Right atrium auricular region (tissue), 2 donors: ENCODE results near the gene CRHR1. TPM values are rescaled to one million over a fixed set of nuclear protein-coding genes. Genes with fewer than 3 reads are reported as not detected.

Source experiments
- DNase-seq: peaks from one replicate; pipeline ENCODE4 v3.0.0-alpha.2; 2019; ENCODE audit warnings: low spot score
- H3K27ac ChIP-seq, 2 donors: fragments of 200-600 bp; sonication (generic); 1 replicate in 1 of 2; 2 replicates in 1 of 2; pipeline ENCODE4 v1.5.1; 2016 to 2019
- H3K27me3 ChIP-seq, 2 donors: fragments of 200-600 bp; sonication (generic); one replicate each; pipeline versions ENCODE4 v1.5.1 to v1.6.0; 2017 to 2019
- H3K36me3 ChIP-seq: fragments of 200-600 bp; sonication (generic); one replicate; pipeline ENCODE4 v1.5.1; 2016
- H3K4me1 ChIP-seq, 2 donors: fragments of 200-600 bp; sonication (generic); one replicate each; pipeline versions ENCODE4 v1.5.1 to v1.6.0; 2017 to 2019
- H3K4me3 ChIP-seq, 2 donors: fragments of 200-600 bp; sonication (generic); 1 replicate in 1 of 2; 2 replicates in 1 of 2; pipeline ENCODE4 v1.5.1; 2017 to 2019; ENCODE audit warnings: mild to moderate bottlenecking in 1 of 2, moderate library complexity in 1 of 2
- H3K9me3 ChIP-seq, 2 donors: fragments of 200-600 bp; sonication (generic); one replicate each; pipeline ENCODE4 v1.5.1; 2019
- CTCF ChIP-seq, 2 donors: fragments of 200-600 bp; sonication (generic); IDR thresholded peaks; one replicate each; pipeline ENCODE4 v1.5.1; 2019; ENCODE audit warnings: antibody characterized with exemption in 2 of 2
- total RNA-seq, 2 donors: library from RNA; depleted of rRNA; stranded (reverse); fragments of >200 nt; gene quantifications; one replicate each; pipeline ENCODE4 v1.1.0, GENCODE V29; 2016

Gene CRHR1
- total RNA-seq, 2 donors from 2014 or later = not detected

- no peak overlapping the region for H3K27ac ChIP-seq
- H3K27me3 ChIP-seq = peaks cover 0 to 3% of the 10 kb centered on the region in 2 donors
- no peak for TF ChIP-seq CTCF (IDR thresholded peaks at IDR 0.05)
- no peaks in the 10 kb centered on the region for H3K36me3 ChIP-seq
- DNase-seq = no peak
- no peaks in the 10 kb centered on the region for H3K9me3 ChIP-seq
- no peaks in the 10 kb centered on the region for H3K4me1 ChIP-seq
- no peak overlapping the region for H3K4me3 ChIP-seq
These were observed 12.7 kb upstream of the CRHR1 start for GRCh38 chr17:45771271-45771959.

DNA sequence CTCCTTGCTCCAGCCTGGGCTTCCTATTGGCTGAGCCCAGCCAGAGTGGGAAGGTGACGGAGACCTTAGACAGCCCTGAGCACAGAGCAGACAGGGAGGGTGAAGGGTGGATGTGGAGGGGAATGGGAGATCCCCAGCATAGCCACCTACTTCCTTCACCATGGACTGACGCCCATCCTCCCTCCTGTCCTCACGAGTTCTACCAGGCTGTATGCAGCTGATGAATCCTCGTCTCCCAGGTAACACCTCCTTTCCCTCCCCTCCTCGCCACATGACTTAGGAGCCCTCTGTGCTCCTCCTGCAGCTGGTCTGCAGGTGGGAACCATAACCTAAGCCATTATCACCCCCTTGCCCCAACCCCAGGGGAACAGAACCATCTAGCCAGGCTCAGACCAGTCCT is 9.0 kb upstream of the CRHR1 start:
- H3K27me3 ChIP-seq = peaks cover 0 to 3% of the 10 kb centered on the region in 2 donors
- no peaks in the 10 kb centered on the region for H3K9me3 ChIP-seq
- no peak for TF ChIP-seq CTCF (IDR thresholded peaks at IDR 0.05)
- H3K27ac ChIP-seq = no peak overlapping the region
- H3K4me3 ChIP-seq = no peak overlapping the region
- no peaks in the 10 kb centered on the region for H3K4me1 ChIP-seq
- DNase-seq = no peak
- no peaks in the 10 kb centered on the region for H3K36me3 ChIP-seq

DNA sequence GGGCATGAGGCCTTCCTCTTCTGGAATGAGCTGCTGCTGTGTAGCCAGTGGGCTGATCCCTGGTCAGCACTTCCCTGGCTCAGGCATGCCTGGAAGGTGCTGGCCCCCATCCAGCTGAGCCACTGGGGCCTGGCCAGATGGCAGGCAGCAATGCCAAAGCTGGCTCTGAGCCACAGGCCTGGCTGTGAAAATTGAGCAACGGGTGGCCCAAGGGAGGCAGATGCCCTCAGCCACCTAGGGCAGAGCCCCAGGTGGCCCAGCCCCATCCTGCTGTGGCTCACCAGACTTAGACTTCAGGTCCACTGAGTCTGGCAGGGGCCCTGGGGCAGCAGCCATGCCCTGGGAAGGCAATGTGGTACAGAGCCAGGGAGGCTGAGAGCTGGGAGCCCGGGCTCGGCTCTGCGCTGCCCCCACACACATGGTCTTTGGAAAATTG is 8.5 kb upstream of the CRHR1 start:
- no peak for DNase-seq

DNA sequence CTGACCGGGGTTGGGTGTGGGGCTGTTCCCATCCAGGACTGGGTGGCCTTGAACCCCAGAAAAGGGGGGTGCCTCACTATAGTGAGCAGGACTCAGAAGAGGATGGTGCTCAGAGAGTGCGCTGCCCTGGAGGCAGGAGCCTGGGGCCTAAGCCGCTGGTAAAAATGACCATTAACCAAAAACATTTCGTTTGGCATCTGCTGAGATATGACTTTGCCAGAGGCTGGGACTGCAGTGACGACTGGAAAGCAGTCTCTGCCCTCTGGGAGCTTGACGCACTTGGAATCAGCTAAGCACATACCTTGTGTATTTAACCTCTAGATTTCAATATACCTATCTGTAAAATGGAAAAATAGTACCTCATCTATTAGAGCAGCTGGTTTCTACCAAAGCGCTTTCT is 7.2 kb upstream of the CRHR1 start:
- no peak for TF ChIP-seq CTCF (IDR thresholded peaks at IDR 0.05)
- Histone ChIP-seq H3K36me3 (no peaks in the 10 kb centered on the region), H3K4me3 (no peak overlapping the region), H3K9me3 (no peaks in the 10 kb centered on the region), H3K27me3 (no peaks in the 10 kb centered on the region), H3K27ac (no peak overlapping the region), H3K4me1 (no peaks in the 10 kb centered on the region)
- no peak for DNase-seq

More for the DNA sequence above, 8.5 kb upstream of the CRHR1 start:
- Histone ChIP-seq H3K4me3 (no peak overlapping the region), H3K27ac (no peak overlapping the region), H3K36me3 (no peaks in the 10 kb centered on the region), H3K27me3 (peaks cover 0 to 2% of the 10 kb centered on the region in 2 donors), H3K9me3 (no peaks in the 10 kb centered on the region), H3K4me1 (no peaks in the 10 kb centered on the region)
- no peak for TF ChIP-seq CTCF (IDR thresholded peaks at IDR 0.05)

GRCh38 chr17:45777388-45777787 is 6.7 kb upstream of the CRHR1 start:
- Histone ChIP-seq H3K4me3 (no peak overlapping the region), H3K9me3 (no peaks in the 10 kb centered on the region), H3K27me3 (no peaks in the 10 kb centered on the region), H3K27ac (no peak overlapping the region), H3K4me1 (no peaks in the 10 kb centered on the region), H3K36me3 (no peaks in the 10 kb centered on the region)
- TF ChIP-seq CTCF (IDR thresholded peaks at IDR 0.05) = no peak
- DNase-seq = no peak

- Histone ChIP-seq H3K9me3 (no peaks in the 10 kb centered on the region), H3K4me3 (no peak overlapping the region), H3K36me3 (no peaks in the 10 kb centered on the region), H3K4me1 (peaks cover 0 to 24% of the 10 kb centered on the region in 2 donors), H3K27me3 (peaks cover 4 to 7% of the 10 kb centered on the region in 2 donors), H3K27ac (no peak overlapping the region)
- TF ChIP-seq CTCF (IDR thresholded peaks at IDR 0.05) = no peak
- DNase-seq = no peak
These were observed 3.2 kb upstream of the CRHR1 start for GRCh38 chr17:45780921-45781320.
